H1 (cell line): ENCODE data around the gene GBF1. TPM values are rescaled to one million over a fixed set of nuclear protein-coding genes. Genes with fewer than 3 reads are reported as not detected.

Experiments used
- ASH2L ChIP-seq: fragments of 200-600, 300-600 bp; sonication (generic); IDR thresholded peaks from one replicate; pipeline ENCODE4 v1.7.1; 2017; ENCODE audit warnings: low read length
- CBX5 ChIP-seq: fragments of 300-800, 300-1000 bp; sonication (generic); IDR thresholded peaks from 2 replicates; pipeline ENCODE4 v1.7.1; 2016; ENCODE audit warnings: antibody characterized with exemption, low read length, low read depth
- CHD7 ChIP-seq: fragments of 300-600 bp; sonication (generic); IDR thresholded peaks from 2 replicates; pipeline ENCODE4 v1.7.1; 2012; ENCODE audit warnings: low read length, moderate library complexity, mild to moderate bottlenecking, inconsistent platforms; ENCODE audit not compliant: insufficient replicate concordance
- KDM1A ChIP-seq: fragments of 200-600, 300-600 bp; sonication (generic); IDR thresholded peaks from 2 replicates; pipeline ENCODE4 v1.7.1; 2016; ENCODE audit warnings: mild to moderate bottlenecking, low read length, borderline replicate concordance
- POLR2A ChIP-seq, 2 experiments: IDR thresholded peaks; 1 replicate in 1 of 2; 2 replicates in 1 of 2; pipeline ENCODE4 v1.6.1; 2011; ENCODE audit warnings: low read depth in 2 of 2, low read length in 2 of 2, mild to moderate bottlenecking in 2 of 2; ENCODE audit errors: control extremely low read depth in 1 of 2
- RBBP5 ChIP-seq: IDR thresholded peaks from 2 replicates; pipeline ENCODE4 v1.7.1; 2012; ENCODE audit warnings: low read depth, mild to moderate bottlenecking, inconsistent platforms, low read length, moderate library complexity, borderline replicate concordance
- YY1 ChIP-seq: IDR thresholded peaks from 2 replicates; pipeline ENCODE4 v1.6.1; 2011; ENCODE audit warnings: low read depth, mild to moderate bottlenecking, low read length
- polyA plus RNA-seq, 7 experiments: library from polyadenylated mRNA; depleted of rRNA in 3 of 7; stranded (reverse) in 5 of 7; unstranded in 2 of 7; fragments of >200 nt in 5 of 7; fragments of 200-250 nt in 2 of 7; gene quantifications; 1 replicate in 5 of 7; 2 replicates in 1 of 7; 4 replicates in 1 of 7; pipeline versions ENCODE4 v1.2.1 to v1.2.3, GENCODE V29; 2011 to 2013; ENCODE audit warnings: missing spikeins in 2 of 7, mixed read lengths in 2 of 7
- total RNA-seq: library from RNA; stranded (reverse); fragmentation: NEBNext Ultra II Directional; extraction: Animal tissue kit (Norgen Biotek cat#: 25700); gene quantifications from 2 replicates; pipeline ENCODE4 v1.2.1, GENCODE V29; 2021
- TF ChIP-seq, protein P1 (sequence below): IDR thresholded peaks from 2 replicates; pipeline ENCODE4 v1.6.1; 2011; ENCODE audit warnings: low read length, improper control_type of control experiment

GBF1 gene
- total and polyA plus RNA-seq, 2 of the 8 experiments (the other 6 are each of a cell fraction or from before 2014, with no cell fraction given): 11.0 to 25.5 TPM

- TF ChIP-seq CHD7: no peak
- TF ChIP-seq KDM1A: no peak
- TF ChIP-seq ASH2L: no peak
- no peak for TF ChIP-seq CBX5
- TF ChIP-seq POLR2A (IDR thresholded peaks at IDR 0.05; ENCODE audit: control extremely low read depth in 1 of 2, low read depth in 2 of 2, low read length in 2 of 2): no peak
- no peak for TF ChIP-seq YY1
- no peak for TF ChIP-seq RBBP5
- TF ChIP-seq, protein P1, sequence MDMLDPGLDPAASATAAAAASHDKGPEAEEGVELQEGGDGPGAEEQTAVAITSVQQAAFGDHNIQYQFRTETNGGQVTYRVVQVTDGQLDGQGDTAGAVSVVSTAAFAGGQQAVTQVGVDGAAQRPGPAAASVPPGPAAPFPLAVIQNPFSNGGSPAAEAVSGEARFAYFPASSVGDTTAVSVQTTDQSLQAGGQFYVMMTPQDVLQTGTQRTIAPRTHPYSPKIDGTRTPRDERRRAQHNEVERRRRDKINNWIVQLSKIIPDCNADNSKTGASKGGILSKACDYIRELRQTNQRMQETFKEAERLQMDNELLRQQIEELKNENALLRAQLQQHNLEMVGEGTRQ: no peak
These were observed 35.2 kb downstream of the GBF1 start (continued) for GRCh38 chr10:102280397-102281101.
